Fibroblast of villous mesenchyme (primary cell): Measurements from ENCODE around the gene GRM7. TPM values are rescaled to one million over a fixed set of nuclear protein-coding genes. Genes with fewer than 3 reads are reported as not detected.

Experiments used
- DNase-seq: peaks from one replicate; pipeline ENCODE4 v3.0.0-alpha.2; 2010; ENCODE audit warnings: low read depth
- H3K4me3 ChIP-seq: 2 replicates; pipeline ENCODE4 v1.5.1; 2011; ENCODE audit warnings: low read depth, mild to moderate bottlenecking, low read length
- CTCF ChIP-seq: IDR thresholded peaks from 2 replicates; pipeline ENCODE4 v1.5.1; 2012; ENCODE audit warnings: low read depth, mild to moderate bottlenecking, low read length; ENCODE audit not compliant: insufficient read depth
- total RNA-seq: library from RNA; depleted of rRNA; stranded (reverse); fragments of >200 nt; gene quantifications from 2 replicates; pipeline ENCODE4 v1.2.3, GENCODE V29; 2012

GRM7 gene
- total RNA-seq, 1 donor, result not detected

DNA sequence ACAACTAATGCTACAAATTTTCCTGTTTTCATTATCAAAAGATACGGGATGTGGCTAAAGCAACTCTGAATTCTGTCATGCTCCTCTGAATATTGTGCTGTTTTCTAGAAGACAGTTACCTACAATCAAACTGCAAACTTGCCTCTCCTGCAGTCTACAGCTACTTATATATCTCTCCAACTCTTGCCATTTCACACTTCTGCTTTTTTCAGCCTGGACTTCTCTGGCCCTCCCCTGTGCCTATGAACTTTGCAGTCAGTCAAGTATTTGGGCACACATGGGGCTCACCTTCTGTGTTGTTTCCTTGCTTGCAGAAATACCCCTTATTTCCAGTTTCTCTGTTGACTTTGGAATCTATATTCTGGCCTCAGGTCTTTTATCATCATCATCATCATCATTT, 575.6 kb downstream of the GRM7 start:
- TF ChIP-seq CTCF, result no peak
- DNase-seq, result no peak
- H3K4me3 ChIP-seq, result no peak overlapping the region

DNA sequence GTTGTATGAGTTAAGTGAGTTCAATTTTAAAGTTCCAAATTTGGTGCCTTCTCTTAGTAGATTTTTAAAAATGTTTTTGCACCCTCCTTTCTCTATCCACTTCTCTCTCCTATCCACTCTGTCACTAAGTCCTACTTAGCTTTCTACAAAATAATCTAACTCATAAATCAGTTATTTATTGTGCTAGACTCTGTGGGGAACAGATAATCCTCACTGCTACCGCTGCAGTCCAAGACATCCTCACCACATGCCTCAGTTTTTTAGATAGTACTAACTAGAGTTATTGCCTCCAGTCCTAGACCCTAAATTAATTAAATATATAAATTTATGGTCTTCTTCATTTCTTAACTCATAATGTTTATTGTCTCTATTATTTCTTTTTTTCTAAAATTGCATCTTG, 576.3 kb downstream of the GRM7 start:
- no peak for DNase-seq
- no peak for TF ChIP-seq CTCF
- H3K4me3 ChIP-seq, result no peak overlapping the region

DNA sequence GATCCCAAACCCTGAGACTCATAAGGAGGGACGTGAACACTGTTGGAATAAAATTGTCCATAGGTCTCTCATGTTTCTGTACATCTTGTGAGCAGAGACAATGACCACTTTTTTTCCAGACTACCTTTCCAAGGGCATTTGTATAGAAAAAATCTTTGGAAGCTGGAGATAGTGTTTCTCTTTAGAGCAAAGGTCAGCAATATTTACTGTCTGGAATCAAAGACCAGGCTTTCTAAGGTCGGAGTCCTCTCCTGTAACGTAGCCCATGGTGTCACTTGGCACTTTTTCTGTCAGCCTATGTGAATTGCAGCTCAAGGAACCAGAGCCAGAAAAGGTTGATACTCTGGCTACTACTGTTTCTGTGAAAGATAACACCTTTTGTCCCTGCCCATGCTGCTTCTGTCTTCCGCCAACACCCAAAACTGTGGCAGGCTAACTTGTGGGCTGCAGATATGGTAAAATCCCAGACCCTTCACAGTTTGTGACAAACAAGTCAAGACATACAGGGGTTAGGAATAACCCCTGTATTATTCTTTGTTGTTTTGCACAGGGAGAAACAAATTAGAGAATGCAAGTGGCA, 578.3 kb downstream of the GRM7 start:
- TF ChIP-seq CTCF, result no peak
- no peak overlapping the region for H3K4me3 ChIP-seq
- no peak for DNase-seq

GRCh38 chr3:7444886-7445285, 584.0 kb downstream of the GRM7 start:
- no peak for DNase-seq
- TF ChIP-seq CTCF, result no peak
- no peak overlapping the region for H3K4me3 ChIP-seq

- H3K4me3 ChIP-seq, result no peak overlapping the region
- no peak for TF ChIP-seq CTCF
- DNase-seq, result no peak
These were observed 584.4 kb downstream of the GRM7 start for GRCh38 chr3:7445331-7445730.

DNA sequence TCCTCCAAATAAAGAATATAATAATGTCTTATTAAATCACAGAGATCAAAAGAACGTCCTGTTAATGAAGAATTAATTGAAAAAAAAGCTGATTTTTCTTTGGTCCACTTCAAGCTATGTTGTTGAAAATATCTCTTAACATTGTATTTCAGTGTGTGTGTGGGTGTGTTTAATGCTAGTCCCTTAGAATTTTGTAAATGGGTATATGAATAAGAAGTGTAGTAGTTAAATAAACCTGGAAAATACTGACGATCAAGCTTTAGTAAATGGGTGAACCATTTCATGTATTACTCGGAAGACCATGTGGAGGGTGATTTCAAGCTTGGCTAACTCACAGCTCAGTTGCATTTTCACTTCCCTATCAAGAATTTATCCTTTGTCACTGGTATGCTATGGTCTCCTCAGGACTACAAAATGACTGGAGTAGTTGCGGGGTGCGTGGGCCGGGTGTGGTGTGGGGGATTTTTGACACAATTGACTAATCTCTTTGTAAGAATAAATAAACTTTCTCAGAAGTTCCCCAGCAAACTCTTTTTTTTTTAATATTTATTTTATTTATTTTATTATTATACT, 586.4 kb downstream of the GRM7 start:
- no peak for TF ChIP-seq CTCF
- no peak for DNase-seq
- no peak overlapping the region for H3K4me3 ChIP-seq

- no peak for TF ChIP-seq CTCF
- no peak for DNase-seq
- H3K4me3 ChIP-seq, result no peak overlapping the region
These were observed 595.5 kb downstream of the GRM7 start for GRCh38 chr3:7456386-7456785.
